ENCODE results near the gene VPS4B. TPM values are rescaled to one million over a fixed set of nuclear protein-coding genes. Genes with fewer than 3 reads are reported as not detected.
"Not testable (repeated sequence)": the region's sequence is repeated elsewhere in the genome, so short reads cannot be mapped to it uniquely, and the experiment has no call there.

Gene VPS4B
- total RNA-seq, 1 experiment from 2014 or later = 35.0 TPM

DNA sequence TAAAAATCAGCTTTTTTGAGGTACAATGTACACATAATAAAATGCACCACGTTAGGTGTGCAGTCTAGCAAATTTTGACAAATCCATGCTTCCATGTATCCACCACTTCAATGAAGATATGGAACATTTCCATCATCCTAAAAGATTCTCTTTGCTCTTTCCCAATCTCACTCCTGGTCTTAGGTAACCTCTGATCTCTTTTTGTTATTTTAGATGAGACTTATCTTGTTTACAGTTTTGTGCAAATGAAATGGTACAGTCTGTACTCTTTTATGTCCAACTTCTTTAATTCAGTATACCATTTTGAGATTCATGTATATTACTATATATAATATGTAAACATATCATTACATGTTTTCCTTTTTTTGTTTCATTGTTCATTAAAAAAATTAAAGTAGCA lies 38.1 kb upstream of the VPS4B start:
- Mint-ChIP-seq H3K36me3 (ENCODE audit: insufficient read depth, unreplicated experiment) (no peaks in the 10 kb centered on the region), H3K4me3 (ENCODE audit: unreplicated experiment) (no peak overlapping the region), H3K27ac (ENCODE audit: unreplicated experiment) (no peak overlapping the region), H3K9me3 (ENCODE audit: unreplicated experiment) (no peaks in the 10 kb centered on the region), H3K27me3 (ENCODE audit: insufficient read depth, unreplicated experiment) (peaks cover 2% of the 10 kb centered on the region), H3K4me1 (ENCODE audit: low read depth, unreplicated experiment) (no peaks in the 10 kb centered on the region)
- Histone ChIP-seq H3K9me3 (no peaks in the 10 kb centered on the region), H3K27me3 (replicated peaks; ENCODE audit: control insufficient read depth, insufficient read depth, low read length) (no peaks in the 10 kb centered on the region), H3K4me1 (no peaks in the 10 kb centered on the region), H3K4me3 (ENCODE audit: low read depth, low read length) (no peak overlapping the region), H3K36me3 (ENCODE audit: control insufficient read depth, insufficient read depth, low read length) (no peaks in the 10 kb centered on the region)
- no TSS peak for BruUV-seq (replicated peaks)
- intact Hi-C loops (cut with micrococcal nuclease; ENCODE audit: unreplicated experiment) = no loop called here
- no peak for DNase-seq
- ChIA-PET POLR2A (no interaction called here), CTCF (no interaction called here)
- TF ChIP-seq, protein P1, sequence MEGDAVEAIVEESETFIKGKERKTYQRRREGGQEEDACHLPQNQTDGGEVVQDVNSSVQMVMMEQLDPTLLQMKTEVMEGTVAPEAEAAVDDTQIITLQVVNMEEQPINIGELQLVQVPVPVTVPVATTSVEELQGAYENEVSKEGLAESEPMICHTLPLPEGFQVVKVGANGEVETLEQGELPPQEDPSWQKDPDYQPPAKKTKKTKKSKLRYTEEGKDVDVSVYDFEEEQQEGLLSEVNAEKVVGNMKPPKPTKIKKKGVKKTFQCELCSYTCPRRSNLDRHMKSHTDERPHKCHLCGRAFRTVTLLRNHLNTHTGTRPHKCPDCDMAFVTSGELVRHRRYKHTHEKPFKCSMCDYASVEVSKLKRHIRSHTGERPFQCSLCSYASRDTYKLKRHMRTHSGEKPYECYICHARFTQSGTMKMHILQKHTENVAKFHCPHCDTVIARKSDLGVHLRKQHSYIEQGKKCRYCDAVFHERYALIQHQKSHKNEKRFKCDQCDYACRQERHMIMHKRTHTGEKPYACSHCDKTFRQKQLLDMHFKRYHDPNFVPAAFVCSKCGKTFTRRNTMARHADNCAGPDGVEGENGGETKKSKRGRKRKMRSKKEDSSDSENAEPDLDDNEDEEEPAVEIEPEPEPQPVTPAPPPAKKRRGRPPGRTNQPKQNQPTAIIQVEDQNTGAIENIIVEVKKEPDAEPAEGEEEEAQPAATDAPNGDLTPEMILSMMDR (IDR thresholded peaks at IDR 0.05; ENCODE audit: insufficient read depth in 1 of 2, low read depth in 1 of 2, low read length in 1 of 2, severe bottlenecking in 1 of 2, unreplicated experiment in 1 of 2) = no peak

DNA sequence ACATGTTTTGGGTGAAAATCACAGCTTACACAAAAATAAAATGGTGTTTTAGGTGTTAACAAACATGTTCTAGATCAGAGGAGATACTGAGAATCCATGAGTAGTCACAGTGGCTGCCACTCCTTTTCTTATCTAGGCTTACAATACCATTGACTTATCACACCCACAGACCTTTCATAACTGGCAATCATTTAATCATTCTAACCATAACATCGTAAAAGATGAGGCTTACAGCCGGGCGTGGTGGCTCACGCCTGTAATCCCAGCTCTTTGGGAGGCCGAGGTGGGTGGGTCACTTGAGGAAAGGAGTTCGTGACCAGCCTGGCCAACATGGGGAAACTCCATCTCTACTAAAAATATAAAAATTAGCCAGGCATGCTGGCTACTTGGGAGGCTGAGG lies 35.7 kb upstream of the VPS4B start:
- intact Hi-C loops (cut with micrococcal nuclease; ENCODE audit: unreplicated experiment) = no loop called here
- Mint-ChIP-seq H3K4me3 (ENCODE audit: unreplicated experiment) (no peak overlapping the region), H3K9me3 (ENCODE audit: unreplicated experiment) (no peaks in the 10 kb centered on the region), H3K4me1 (ENCODE audit: low read depth, unreplicated experiment) (peaks cover 4% of the 10 kb centered on the region), H3K36me3 (ENCODE audit: insufficient read depth, unreplicated experiment) (no peaks in the 10 kb centered on the region), H3K27ac (ENCODE audit: unreplicated experiment) (no peak overlapping the region), H3K27me3 (ENCODE audit: insufficient read depth, unreplicated experiment) (peaks cover 2% of the 10 kb centered on the region)
- H3K9me3 ChIP-seq = no peaks in the 10 kb centered on the region
- POLR2A ChIA-PET = no interaction called here
- no peaks in the 10 kb centered on the region for H3K4me1 ChIP-seq
- H3K27me3 ChIP-seq (replicated peaks; ENCODE audit: control insufficient read depth, insufficient read depth, low read length) = no peaks in the 10 kb centered on the region
- TF ChIP-seq, protein P1 (IDR thresholded peaks at IDR 0.05; ENCODE audit: insufficient read depth in 1 of 2, low read depth in 1 of 2, low read length in 1 of 2, severe bottlenecking in 1 of 2, unreplicated experiment in 1 of 2) = no peak
- CTCF ChIA-PET = no interaction called here
- no peaks in the 10 kb centered on the region for H3K36me3 ChIP-seq (ENCODE audit: control insufficient read depth, insufficient read depth, low read length)
- no TSS peak for BruUV-seq (replicated peaks)
- DNase-seq = no peak
- H3K4me3 ChIP-seq (ENCODE audit: low read depth, low read length) = no peak overlapping the region

DNA sequence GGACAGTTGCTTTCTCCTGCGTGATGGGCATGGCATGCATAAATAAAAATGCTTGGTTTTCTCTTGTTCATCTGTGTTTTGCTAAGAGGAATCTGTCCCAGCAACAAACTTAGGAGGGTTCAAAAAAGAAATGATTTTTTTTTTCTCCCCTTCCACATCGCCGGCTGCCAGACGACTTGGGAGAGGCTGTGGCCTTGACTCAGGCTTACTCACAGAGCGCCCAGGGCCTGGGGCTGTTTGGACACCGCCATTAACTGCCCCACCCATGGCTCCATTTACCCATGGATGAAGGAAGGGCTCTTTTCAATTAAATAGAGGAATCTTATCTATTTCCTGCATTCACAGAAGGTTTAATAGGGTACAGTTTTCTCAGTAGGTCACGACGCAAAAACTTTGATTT lies 32.2 kb upstream of the VPS4B start:
- no peaks in the 10 kb centered on the region for H3K27me3 Mint-ChIP-seq (ENCODE audit: insufficient read depth, unreplicated experiment)
- no peak overlapping the region for H3K4me3 ChIP-seq (ENCODE audit: low read depth, low read length)
- TF ChIP-seq, protein P1 (IDR thresholded peaks at IDR 0.05; ENCODE audit: insufficient read depth in 1 of 2, low read depth in 1 of 2, low read length in 1 of 2, severe bottlenecking in 1 of 2, unreplicated experiment in 1 of 2) = no peak
- no peaks in the 10 kb centered on the region for H3K4me1 ChIP-seq
- CTCF ChIA-PET = no interaction called here
- no TSS peak for BruUV-seq (replicated peaks)
- no peaks in the 10 kb centered on the region for H3K9me3 Mint-ChIP-seq (ENCODE audit: unreplicated experiment)
- H3K36me3 ChIP-seq (ENCODE audit: control insufficient read depth, insufficient read depth, low read length) = no peaks in the 10 kb centered on the region
- H3K9me3 ChIP-seq = no peaks in the 10 kb centered on the region
- POLR2A ChIA-PET = no interaction called here
- H3K36me3 Mint-ChIP-seq (ENCODE audit: insufficient read depth, unreplicated experiment) = no peaks in the 10 kb centered on the region
- intact Hi-C loops (cut with micrococcal nuclease; ENCODE audit: unreplicated experiment) = no loop called here
- H3K4me1 Mint-ChIP-seq (ENCODE audit: low read depth, unreplicated experiment) = peaks cover 4% of the 10 kb centered on the region
- H3K27me3 ChIP-seq (replicated peaks; ENCODE audit: control insufficient read depth, insufficient read depth, low read length) = no peaks in the 10 kb centered on the region
- H3K4me3 Mint-ChIP-seq (ENCODE audit: unreplicated experiment) = no peak overlapping the region
- no peak for DNase-seq
- no peak overlapping the region for H3K27ac Mint-ChIP-seq (ENCODE audit: unreplicated experiment)

DNA sequence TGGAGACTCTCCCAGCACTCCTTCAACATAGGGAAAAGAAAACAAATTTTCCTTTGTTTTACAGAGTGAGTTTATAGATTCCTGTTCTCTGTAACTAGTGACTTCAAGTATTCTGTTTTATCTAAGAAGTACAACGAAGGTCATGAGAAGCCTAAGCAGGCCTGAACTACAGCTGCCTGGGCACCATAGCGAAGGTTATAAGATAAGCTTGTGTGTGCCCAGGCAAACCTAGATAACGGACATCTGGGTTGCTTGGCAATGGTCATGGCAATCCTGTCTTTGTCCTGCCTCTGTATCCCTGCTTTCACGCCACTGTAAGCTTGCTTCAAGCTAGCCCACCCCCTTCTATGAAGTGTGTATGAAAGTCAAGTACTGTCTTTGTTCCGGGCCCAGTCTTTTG lies 30.5 kb upstream of the VPS4B start:
- H3K4me1 Mint-ChIP-seq (ENCODE audit: low read depth, unreplicated experiment); POLR2A ChIA-PET; H3K9me3 ChIP-seq; CTCF ChIA-PET; H3K36me3 Mint-ChIP-seq (ENCODE audit: insufficient read depth, unreplicated experiment); H3K4me3 ChIP-seq (ENCODE audit: low read depth, low read length); H3K27ac Mint-ChIP-seq (ENCODE audit: unreplicated experiment); H3K36me3 ChIP-seq (ENCODE audit: control insufficient read depth, insufficient read depth, low read length); DNase-seq; H3K27me3 Mint-ChIP-seq (ENCODE audit: insufficient read depth, unreplicated experiment); H3K9me3 Mint-ChIP-seq (ENCODE audit: unreplicated experiment); intact Hi-C loops (cut with micrococcal nuclease; ENCODE audit: unreplicated experiment); BruUV-seq (replicated peaks); H3K4me1 ChIP-seq; H3K27me3 ChIP-seq (replicated peaks; ENCODE audit: control insufficient read depth, insufficient read depth, low read length); H3K4me3 Mint-ChIP-seq (ENCODE audit: unreplicated experiment): not testable (repeated sequence)
